H1 (cell line): ENCODE data around the gene INHBB.
A peak's percentile ranks its signal among the peaks of the same experiment; 100 is the strongest.

Experiments
- CBX8 ChIP-seq: fragments of 300-800, 300-1000 bp; sonication (generic); IDR thresholded peaks from 2 replicates; pipeline ENCODE4 v1.7.1; 2016; ENCODE audit warnings: low read depth, low read length, borderline replicate concordance
- CHD2 ChIP-seq: IDR thresholded peaks from 2 replicates; pipeline ENCODE4 v1.6.1; 2012; ENCODE audit warnings: low read length, improper control_type of control experiment
- PHF8 ChIP-seq: fragments of 200-600 bp; sonication (generic); conservative IDR thresholded peaks from 2 replicates; pipeline ENCODE4 v1.7.1; 2012; ENCODE audit warnings: low read depth, mild to moderate bottlenecking, inconsistent platforms, low read length, moderate library complexity
- POLR2A ChIP-seq, 2 experiments: IDR thresholded peaks; 1 replicate in 1 of 2; 2 replicates in 1 of 2; pipeline ENCODE4 v1.6.1; 2011; ENCODE audit warnings: low read depth in 2 of 2, low read length in 2 of 2, mild to moderate bottlenecking in 2 of 2; ENCODE audit errors: control extremely low read depth in 1 of 2
- POLR2AphosphoS5 ChIP-seq: IDR thresholded peaks from 2 replicates; pipeline ENCODE4 v1.6.1; 2011; ENCODE audit warnings: low read depth, low read length
- RAD21 ChIP-seq, 2 experiments: IDR thresholded peaks in 1 of 2; conservative IDR thresholded peaks in 1 of 2; 2 replicates each; pipeline ENCODE4 v1.6.1; 2011; ENCODE audit warnings: low read depth in 2 of 2, low read length in 2 of 2, improper control_type of control experiment in 1 of 2, inconsistent platforms in 1 of 2, mild to moderate bottlenecking in 1 of 2, moderate library complexity in 1 of 2
- SP1 ChIP-seq: IDR thresholded peaks from 2 replicates; pipeline ENCODE4 v1.6.1; 2011; ENCODE audit warnings: low read depth, low read length
- TEAD4 ChIP-seq: IDR thresholded peaks from 2 replicates; pipeline ENCODE4 v1.6.1; 2012; ENCODE audit warnings: low read depth, low read length, inconsistent platforms, mixed read lengths
- YY1 ChIP-seq: IDR thresholded peaks from 2 replicates; pipeline ENCODE4 v1.6.1; 2011; ENCODE audit warnings: low read depth, mild to moderate bottlenecking, low read length
- TF ChIP-seq, protein P1 (sequence below): IDR thresholded peaks from 2 replicates; pipeline ENCODE4 v1.6.1; 2011; ENCODE audit warnings: low read depth, mild to moderate bottlenecking, low read length; ENCODE audit not compliant: insufficient read depth
- TF ChIP-seq, protein P2 (sequence below): IDR thresholded peaks from 2 replicates; pipeline ENCODE4 v1.6.1; 2012; ENCODE audit warnings: inconsistent platforms
- TF ChIP-seq, protein P3 (sequence below), 3 experiments: IDR thresholded peaks; 1 replicate in 2 of 3; 2 replicates in 1 of 3; pipeline versions ENCODE4 v1.5.1 to v1.6.1; 2011; ENCODE audit warnings: low read length in 3 of 3, mild to moderate bottlenecking in 3 of 3, inconsistent platforms in 2 of 3, low read depth in 1 of 3, moderate library complexity in 1 of 3; ENCODE audit not compliant: insufficient read depth in 1 of 3; ENCODE audit errors: control extremely low read depth in 1 of 3

DNA sequence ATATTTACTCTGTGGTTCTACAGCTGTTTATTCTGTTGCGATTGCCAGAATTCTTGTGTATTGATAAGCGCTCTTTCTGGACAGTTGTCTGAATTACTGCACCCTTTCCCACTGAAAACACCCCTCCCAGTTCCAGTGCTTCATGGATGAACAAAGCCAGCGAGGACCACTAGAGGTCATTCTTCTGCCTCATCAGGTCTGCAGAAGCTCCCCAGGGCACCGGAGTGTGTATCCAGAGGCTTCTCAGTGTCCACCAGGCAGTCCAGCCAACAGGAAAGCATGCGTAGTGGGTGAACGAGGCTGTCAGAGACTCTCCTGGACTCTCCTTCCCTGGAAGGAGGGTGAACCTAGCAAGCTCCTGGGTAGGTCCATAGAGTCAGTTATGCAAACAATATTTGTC is 40.6 kb upstream of the INHBB start:
- peak; percentile 39 to 56; a peak in 3 of 4 replicates for TF ChIP-seq RAD21 (IDR thresholded peaks at IDR 0.05 in 1 of 2, conservative IDR thresholded peaks at IDR 0.05 in 1 of 2; ENCODE audit: low read depth in 2 of 2, low read length in 2 of 2)
- no peak for TF ChIP-seq CHD2
- TF ChIP-seq POLR2A (IDR thresholded peaks at IDR 0.05; ENCODE audit: control extremely low read depth in 1 of 2, low read depth in 2 of 2, low read length in 2 of 2) = no peak
- no peak for TF ChIP-seq PHF8
- no peak for TF ChIP-seq TEAD4
- TF ChIP-seq POLR2AphosphoS5 = no peak
- TF ChIP-seq, protein P1, sequence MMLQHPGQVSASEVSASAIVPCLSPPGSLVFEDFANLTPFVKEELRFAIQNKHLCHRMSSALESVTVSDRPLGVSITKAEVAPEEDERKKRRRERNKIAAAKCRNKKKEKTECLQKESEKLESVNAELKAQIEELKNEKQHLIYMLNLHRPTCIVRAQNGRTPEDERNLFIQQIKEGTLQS = no peak
- TF ChIP-seq SP1 = no peak
- TF ChIP-seq, protein P2, sequence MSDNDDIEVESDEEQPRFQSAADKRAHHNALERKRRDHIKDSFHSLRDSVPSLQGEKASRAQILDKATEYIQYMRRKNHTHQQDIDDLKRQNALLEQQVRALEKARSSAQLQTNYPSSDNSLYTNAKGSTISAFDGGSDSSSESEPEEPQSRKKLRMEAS = no peak
- TF ChIP-seq, protein P3, sequence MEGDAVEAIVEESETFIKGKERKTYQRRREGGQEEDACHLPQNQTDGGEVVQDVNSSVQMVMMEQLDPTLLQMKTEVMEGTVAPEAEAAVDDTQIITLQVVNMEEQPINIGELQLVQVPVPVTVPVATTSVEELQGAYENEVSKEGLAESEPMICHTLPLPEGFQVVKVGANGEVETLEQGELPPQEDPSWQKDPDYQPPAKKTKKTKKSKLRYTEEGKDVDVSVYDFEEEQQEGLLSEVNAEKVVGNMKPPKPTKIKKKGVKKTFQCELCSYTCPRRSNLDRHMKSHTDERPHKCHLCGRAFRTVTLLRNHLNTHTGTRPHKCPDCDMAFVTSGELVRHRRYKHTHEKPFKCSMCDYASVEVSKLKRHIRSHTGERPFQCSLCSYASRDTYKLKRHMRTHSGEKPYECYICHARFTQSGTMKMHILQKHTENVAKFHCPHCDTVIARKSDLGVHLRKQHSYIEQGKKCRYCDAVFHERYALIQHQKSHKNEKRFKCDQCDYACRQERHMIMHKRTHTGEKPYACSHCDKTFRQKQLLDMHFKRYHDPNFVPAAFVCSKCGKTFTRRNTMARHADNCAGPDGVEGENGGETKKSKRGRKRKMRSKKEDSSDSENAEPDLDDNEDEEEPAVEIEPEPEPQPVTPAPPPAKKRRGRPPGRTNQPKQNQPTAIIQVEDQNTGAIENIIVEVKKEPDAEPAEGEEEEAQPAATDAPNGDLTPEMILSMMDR (IDR thresholded peaks at IDR 0.05; ENCODE audit: control extremely low read depth in 1 of 3, insufficient read depth in 1 of 3, low read depth in 1 of 3, low read length in 3 of 3) = peak; percentile 34 to 43 (median 36)
- TF ChIP-seq YY1 = no peak
- TF ChIP-seq CBX8 = no peak
